GM23248 (cell line): Measurements from ENCODE around the gene SPATA3.

Experiments used
- EZH2 ChIP-seq: fragments of 200-600 bp; sonication (generic); IDR thresholded peaks from 2 replicates; pipeline ENCODE4 v1.6.1; 2018; ENCODE audit warnings: antibody characterized with exemption, mild to moderate bottlenecking; ENCODE audit not compliant: insufficient read depth, poor library complexity, severe bottlenecking
- EZH2phosphoT487 ChIP-seq: fragments of 200-600 bp; sonication (generic); IDR thresholded peaks from 2 replicates; pipeline ENCODE4 v1.6.1; 2018; ENCODE audit warnings: antibody characterized with exemption, moderate library complexity, mild to moderate bottlenecking, low read depth; ENCODE audit not compliant: insufficient read depth

DNA sequence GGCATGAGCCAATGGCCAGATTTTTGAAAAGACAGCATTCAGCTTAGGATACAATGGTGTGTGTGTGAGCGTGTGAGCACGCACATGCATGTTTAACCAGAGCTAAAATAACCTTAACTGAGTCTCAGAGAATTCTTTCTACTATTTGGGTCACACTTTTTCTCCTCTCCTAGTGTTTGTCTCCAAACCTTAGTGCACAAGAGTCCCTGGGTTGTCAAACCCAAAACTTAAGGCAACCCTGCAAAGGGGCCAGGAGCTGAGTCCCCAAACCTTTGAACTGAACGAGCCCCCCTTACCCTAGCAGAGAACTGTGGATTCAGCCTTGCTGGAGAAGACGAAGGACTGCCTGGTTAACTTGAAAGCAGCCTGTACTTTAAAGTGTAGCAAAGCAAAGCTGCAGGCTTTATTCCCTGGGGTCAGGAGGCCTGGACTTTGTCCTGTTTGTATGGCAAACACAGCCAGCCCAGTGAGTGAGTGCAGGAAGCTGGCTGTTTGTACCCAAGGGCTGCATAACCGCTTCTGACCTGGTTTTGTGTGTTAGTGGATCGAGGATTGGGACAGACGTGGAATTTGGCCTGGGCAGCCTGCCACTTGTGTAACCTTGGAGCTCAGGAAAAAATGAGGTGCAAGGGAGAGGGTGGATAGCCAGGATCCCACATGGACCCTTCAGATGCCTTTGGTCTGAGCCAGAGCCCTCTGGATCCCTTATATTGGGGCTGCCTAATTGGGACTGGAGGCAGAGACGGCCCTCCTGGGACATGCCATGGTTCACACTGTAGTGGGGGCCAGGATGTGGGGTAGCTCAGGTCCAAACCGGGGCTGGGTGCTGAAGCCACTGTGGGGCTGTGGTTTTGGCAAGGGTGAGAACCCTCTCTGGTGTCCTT lies 54.3 kb downstream of the SPATA3 start:
- TF ChIP-seq EZH2phosphoT487 (no peak), EZH2 (no peak)
